Mammary microvascular endothelial cell (primary cell): Measurements from ENCODE around the gene GPR142. TPM values are rescaled to one million over a fixed set of nuclear protein-coding genes. Genes with fewer than 3 reads are reported as not detected.

Source experiments
- total RNA-seq: library from RNA; depleted of rRNA; stranded (reverse); fragments of >200 nt; gene quantifications from 2 replicates; pipeline ENCODE4 v1.2.3, GENCODE V29; 2015

GPR142 gene
- not detected in 2 replicates for total RNA-seq

GRCh38 chr17:74367206-74367605, at the start of gene GPR142:
TSS of gene GPR142 (plus strand) at chr17:74367506. CDS start at chr17:74369541, 2,035 bp downstream.

DNA sequence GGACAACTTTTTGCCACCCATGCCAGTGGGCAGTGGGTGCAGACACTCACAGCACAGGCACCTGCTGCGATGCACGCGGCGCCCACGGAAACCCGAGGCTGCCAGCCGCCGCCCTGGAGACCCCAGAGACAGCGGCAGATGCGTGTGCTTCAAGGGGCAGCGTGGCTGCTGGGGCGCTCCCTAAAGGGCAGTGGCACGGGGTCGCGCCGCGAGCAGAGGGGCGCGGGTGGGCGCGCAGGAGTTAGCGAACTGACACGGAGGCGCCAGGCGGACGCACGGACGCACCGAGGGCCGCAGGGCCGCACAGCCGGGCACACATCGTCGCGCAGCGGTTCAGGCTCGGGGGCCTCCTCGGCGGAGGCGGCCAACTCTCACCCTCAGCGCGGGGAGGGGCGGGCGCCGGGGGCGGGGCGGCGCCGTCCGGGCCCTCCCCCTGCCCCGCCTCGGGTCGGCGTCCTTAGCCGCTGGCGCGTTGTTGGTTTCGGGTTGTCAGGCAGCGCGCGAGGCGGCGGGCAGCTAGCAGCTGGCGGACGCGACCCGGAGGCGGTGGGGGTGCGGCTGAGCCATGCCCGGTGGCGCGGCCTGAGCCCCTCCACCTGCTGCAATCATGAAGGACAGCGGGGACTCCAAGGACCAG, 41.4 kb upstream of the GPR142 start, which contains the start of gene KIF19:
KIF19 (plus strand) TSS at position 484 of the 637 bp plus-strand sequence; CDS start at position 608, 124 bp downstream.

DNA sequence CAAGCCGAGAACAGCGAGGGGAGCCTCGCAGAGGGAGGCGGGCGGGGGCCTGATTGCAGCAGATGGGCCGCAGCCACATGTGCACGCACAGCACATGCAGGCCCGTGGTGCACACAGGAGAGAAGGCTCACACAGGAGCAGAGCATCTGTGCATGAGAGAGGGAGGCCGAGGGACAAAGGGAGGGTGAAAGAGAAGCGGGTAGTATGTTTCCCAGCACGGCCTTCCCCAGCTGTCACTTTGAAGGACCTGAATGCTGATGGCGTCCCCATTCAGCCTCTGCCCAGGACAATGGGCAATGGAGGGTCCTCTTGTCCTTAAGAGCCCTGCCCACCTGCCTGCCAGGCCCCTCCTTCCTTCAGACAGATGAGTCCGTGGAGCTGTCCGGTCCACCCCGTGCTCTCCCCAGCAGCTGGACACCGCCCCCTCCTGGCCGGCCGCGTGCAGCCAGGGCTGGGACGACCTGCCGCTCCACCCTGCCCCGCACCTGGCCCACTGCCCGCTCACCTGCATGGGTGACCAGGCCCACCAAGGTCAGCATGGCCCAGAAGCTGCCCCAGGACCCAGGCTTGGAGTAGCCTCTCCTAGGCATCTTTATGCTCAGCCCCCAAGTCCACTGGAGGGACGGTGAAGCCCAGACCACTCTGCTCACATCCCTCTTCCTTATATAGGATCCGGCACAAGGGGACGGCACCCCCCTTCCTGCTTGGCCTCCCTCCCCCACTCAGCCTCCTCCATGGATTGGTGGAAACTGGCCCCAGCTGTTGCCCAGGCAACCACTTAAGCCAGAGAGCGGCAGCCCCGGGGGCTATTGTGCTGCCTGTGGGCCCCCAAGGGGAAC, 5.9 kb upstream of the GPR142 start, which contains the start of gene BTBD17:
BTBD17 (minus strand) TSS at position 639 of the 839 bp plus-strand sequence; CDS start at position 590, 49 bp downstream.

Other genes with a start within 250 kb of the GPR142 start
- 443 and 550 TPM in 2 replicates for gene RPL38, start 163.8 kb upstream of the GPR142 start, total RNA-seq
- gene TTYH2, start 153.9 kb upstream of the GPR142 start, total RNA-seq, result 0.20 and 0.25 TPM in 2 replicates
- gene DNAI2, start 93.3 kb upstream of the GPR142 start, total RNA-seq, result not detected in 2 replicates
- 4.9 and 5.0 TPM in 2 replicates for gene KIF19, start 41.3 kb upstream of the GPR142 start, total RNA-seq
- gene BTBD17, start 5.6 kb upstream of the GPR142 start, total RNA-seq, result not detected in 2 replicates
- gene GPRC5C, start 64.6 kb downstream of the GPR142 start, total RNA-seq, result 0.30 TPM in 1 of 2 replicates, not detected in the other
- not detected in 2 replicates for gene CD300A, start 99.1 kb downstream of the GPR142 start, total RNA-seq
- not detected in 2 replicates for gene CD300LB, start 164.0 kb downstream of the GPR142 start, total RNA-seq
- gene CD300C, start 178.6 kb downstream of the GPR142 start, total RNA-seq, result not detected in 2 replicates
- not detected in 2 replicates for gene CD300H, start 200.0 kb downstream of the GPR142 start, total RNA-seq
- not detected in 2 replicates for gene CD300LD, start 224.8 kb downstream of the GPR142 start, total RNA-seq